ENCODE data around the gene GSE1.

Gene GSE1

GRCh38 chr16:85678016-85678415, 64.9 kb downstream of the GSE1 start:
- H3K9me3 Mint-ChIP-seq (ENCODE audit: low read depth) = no peaks in the 10 kb centered on the region
- H3K27ac Mint-ChIP-seq = no peak overlapping the region
- H3K4me3 Mint-ChIP-seq = no peak overlapping the region
- H3K36me3 Mint-ChIP-seq = no peaks in the 10 kb centered on the region
- peaks cover 5% of the 10 kb centered on the region for H3K4me1 Mint-ChIP-seq (ENCODE audit: low read depth)
- no peaks in the 10 kb centered on the region for H3K27me3 Mint-ChIP-seq

DNA sequence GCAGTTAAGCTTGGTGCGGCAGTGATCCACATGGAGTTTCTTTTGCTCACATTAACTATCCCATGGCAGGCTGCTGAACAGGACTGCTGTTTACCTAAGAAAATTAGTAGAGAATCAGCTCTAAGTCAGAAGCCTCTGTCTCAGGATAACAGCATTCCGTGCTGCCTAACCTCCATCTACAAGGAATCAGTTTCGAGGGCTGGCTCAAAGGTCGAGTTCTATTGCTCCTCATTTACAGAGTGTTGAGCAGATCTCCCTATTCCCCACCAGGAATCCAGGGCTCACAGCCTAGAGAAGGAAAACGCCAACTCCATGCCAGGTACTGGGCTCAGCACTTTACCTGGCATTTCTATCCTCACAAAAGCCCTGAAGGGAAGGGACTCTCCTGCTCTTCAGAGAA, 65.7 kb downstream of the GSE1 start:
- Mint-ChIP-seq H3K4me3 (no peak overlapping the region), H3K27me3 (no peaks in the 10 kb centered on the region), H3K36me3 (no peaks in the 10 kb centered on the region), H3K9me3 (ENCODE audit: low read depth) (no peaks in the 10 kb centered on the region), H3K27ac (no peak overlapping the region), H3K4me1 (ENCODE audit: low read depth) (peaks cover 5% of the 10 kb centered on the region)

GRCh38 chr16:85679870-85680269, 66.7 kb downstream of the GSE1 start:
- Mint-ChIP-seq H3K4me3 (no peak overlapping the region), H3K4me1 (ENCODE audit: low read depth) (peaks cover 5% of the 10 kb centered on the region), H3K27ac (peak overlapping the region; percentile 55), H3K9me3 (ENCODE audit: low read depth) (no peaks in the 10 kb centered on the region), H3K27me3 (no peaks in the 10 kb centered on the region), H3K36me3 (no peaks in the 10 kb centered on the region)

DNA sequence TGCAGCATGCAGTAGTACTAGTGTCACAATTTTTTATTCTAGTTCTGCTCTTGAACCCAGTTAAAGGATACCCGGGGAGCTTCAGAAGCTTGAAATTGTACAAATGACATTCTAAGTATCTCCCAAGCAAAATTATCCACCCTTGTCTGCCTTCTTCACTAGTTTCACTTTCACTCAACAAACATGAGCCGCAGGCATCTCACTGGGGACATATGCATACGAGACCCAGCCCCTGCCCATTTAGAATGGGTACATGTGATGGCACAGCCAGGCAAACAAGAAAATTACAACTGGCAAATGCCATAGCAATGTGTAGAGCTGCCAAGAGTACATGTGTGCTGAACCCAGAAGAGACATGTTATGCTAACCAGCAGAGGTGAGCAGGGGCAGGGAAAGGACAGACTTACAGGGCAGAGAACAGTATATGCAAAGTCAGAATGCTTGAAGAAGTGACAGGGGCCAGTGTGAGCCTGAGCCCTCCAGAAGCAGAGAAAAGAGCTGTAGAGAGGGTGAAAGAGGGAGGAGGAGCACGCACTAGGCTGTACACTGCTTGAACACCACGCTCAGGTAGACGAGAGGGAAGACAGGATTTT, 67.3 kb downstream of the GSE1 start:
- peaks cover 5% of the 10 kb centered on the region for H3K4me1 Mint-ChIP-seq (ENCODE audit: low read depth)
- H3K27me3 Mint-ChIP-seq = no peaks in the 10 kb centered on the region
- no peaks in the 10 kb centered on the region for H3K36me3 Mint-ChIP-seq
- no peak overlapping the region for H3K27ac Mint-ChIP-seq
- H3K9me3 Mint-ChIP-seq (ENCODE audit: low read depth) = no peaks in the 10 kb centered on the region
- H3K4me3 Mint-ChIP-seq = no peak overlapping the region

GRCh38 chr16:85681255-85681654, 68.1 kb downstream of the GSE1 start:
- no peak overlapping the region for H3K27ac Mint-ChIP-seq
- H3K27me3 Mint-ChIP-seq = no peaks in the 10 kb centered on the region
- H3K36me3 Mint-ChIP-seq = no peaks in the 10 kb centered on the region
- H3K4me1 Mint-ChIP-seq (ENCODE audit: low read depth) = peaks cover 3% of the 10 kb centered on the region
- H3K4me3 Mint-ChIP-seq = no peak overlapping the region
- H3K9me3 Mint-ChIP-seq (ENCODE audit: low read depth) = no peaks in the 10 kb centered on the region

DNA sequence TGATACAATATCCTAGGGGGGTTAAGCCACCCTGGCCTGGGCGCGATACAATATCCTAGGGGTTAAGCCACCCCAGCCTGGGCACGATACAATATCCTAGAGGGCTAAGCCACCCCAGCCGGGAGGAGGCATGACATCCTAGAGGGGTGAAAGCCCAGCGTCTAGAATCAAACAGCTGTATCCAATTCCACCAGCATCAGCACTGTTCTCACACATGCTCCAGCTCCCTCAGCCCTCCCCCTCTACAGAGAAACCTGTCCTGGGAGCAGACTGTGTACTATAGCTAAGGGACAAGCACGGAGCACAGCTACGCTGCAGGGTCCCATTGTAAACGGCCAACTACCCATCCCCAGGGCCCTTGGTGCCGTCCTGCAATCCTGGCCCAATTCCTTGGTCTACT, 69.4 kb downstream of the GSE1 start:
- no peak overlapping the region for H3K27ac Mint-ChIP-seq
- H3K36me3 Mint-ChIP-seq = peaks cover 5% of the 10 kb centered on the region
- H3K4me3 Mint-ChIP-seq = no peak overlapping the region
- no peaks in the 10 kb centered on the region for H3K27me3 Mint-ChIP-seq
- H3K4me1 Mint-ChIP-seq (ENCODE audit: low read depth) = peaks cover 11% of the 10 kb centered on the region
- no peaks in the 10 kb centered on the region for H3K9me3 Mint-ChIP-seq (ENCODE audit: low read depth)

- Mint-ChIP-seq H3K9me3 (ENCODE audit: low read depth) (no peaks in the 10 kb centered on the region), H3K27me3 (no peaks in the 10 kb centered on the region), H3K4me3 (no peak overlapping the region), H3K27ac (no peak overlapping the region), H3K36me3 (peaks cover 5% of the 10 kb centered on the region), H3K4me1 (ENCODE audit: low read depth) (peaks cover 11% of the 10 kb centered on the region)
Measured at GRCh38 chr16:85683363-85683762, 70.2 kb downstream of the GSE1 start.

DNA sequence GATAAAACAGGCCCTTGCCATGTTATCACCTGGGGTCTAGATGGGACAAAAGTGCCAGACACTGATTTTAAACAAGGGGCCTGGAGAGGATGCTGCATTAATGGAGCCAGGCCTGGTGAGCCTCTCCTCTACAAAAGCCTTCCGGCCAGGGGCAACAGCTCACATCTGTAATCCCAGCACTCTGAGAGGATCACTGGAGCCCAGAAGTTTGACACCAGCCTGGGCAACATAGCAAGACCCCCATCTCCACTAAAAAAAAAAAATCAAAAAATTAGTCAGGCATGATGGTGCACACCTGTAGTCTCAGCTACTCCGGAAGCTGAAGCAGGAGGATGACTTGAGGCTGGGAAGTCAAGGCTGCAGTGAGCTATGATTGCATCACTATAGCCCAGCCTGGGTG, 72.1 kb downstream of the GSE1 start:
- Mint-ChIP-seq H3K27me3 (no peaks in the 10 kb centered on the region), H3K27ac (no peak overlapping the region), H3K4me1 (ENCODE audit: low read depth) (peaks cover 13% of the 10 kb centered on the region), H3K4me3 (no peak overlapping the region), H3K9me3 (ENCODE audit: low read depth) (no peaks in the 10 kb centered on the region), H3K36me3 (peaks cover 5% of the 10 kb centered on the region)

GRCh38 chr16:85686912-85687591, 73.9 kb downstream of the GSE1 start:
- no peaks in the 10 kb centered on the region for H3K9me3 Mint-ChIP-seq (ENCODE audit: low read depth)
- H3K27ac Mint-ChIP-seq = no peak overlapping the region
- H3K36me3 Mint-ChIP-seq = peaks cover 5% of the 10 kb centered on the region
- peaks cover 3% of the 10 kb centered on the region for H3K27me3 Mint-ChIP-seq
- peaks cover 9% of the 10 kb centered on the region for H3K4me1 Mint-ChIP-seq (ENCODE audit: low read depth)
- H3K4me3 Mint-ChIP-seq = peak overlapping the region; percentile 88

- no peaks in the 10 kb centered on the region for H3K9me3 Mint-ChIP-seq (ENCODE audit: low read depth)
- peaks cover 9% of the 10 kb centered on the region for H3K4me1 Mint-ChIP-seq (ENCODE audit: low read depth)
- peaks cover 3% of the 10 kb centered on the region for H3K27me3 Mint-ChIP-seq
- peak overlapping the region; percentile 58 for H3K27ac Mint-ChIP-seq
- peaks cover 5% of the 10 kb centered on the region for H3K36me3 Mint-ChIP-seq
- H3K4me3 Mint-ChIP-seq = peak overlapping the region; percentile 88
Measured at GRCh38 chr16:85687651-85688471, 74.7 kb downstream of the GSE1 start.

DNA sequence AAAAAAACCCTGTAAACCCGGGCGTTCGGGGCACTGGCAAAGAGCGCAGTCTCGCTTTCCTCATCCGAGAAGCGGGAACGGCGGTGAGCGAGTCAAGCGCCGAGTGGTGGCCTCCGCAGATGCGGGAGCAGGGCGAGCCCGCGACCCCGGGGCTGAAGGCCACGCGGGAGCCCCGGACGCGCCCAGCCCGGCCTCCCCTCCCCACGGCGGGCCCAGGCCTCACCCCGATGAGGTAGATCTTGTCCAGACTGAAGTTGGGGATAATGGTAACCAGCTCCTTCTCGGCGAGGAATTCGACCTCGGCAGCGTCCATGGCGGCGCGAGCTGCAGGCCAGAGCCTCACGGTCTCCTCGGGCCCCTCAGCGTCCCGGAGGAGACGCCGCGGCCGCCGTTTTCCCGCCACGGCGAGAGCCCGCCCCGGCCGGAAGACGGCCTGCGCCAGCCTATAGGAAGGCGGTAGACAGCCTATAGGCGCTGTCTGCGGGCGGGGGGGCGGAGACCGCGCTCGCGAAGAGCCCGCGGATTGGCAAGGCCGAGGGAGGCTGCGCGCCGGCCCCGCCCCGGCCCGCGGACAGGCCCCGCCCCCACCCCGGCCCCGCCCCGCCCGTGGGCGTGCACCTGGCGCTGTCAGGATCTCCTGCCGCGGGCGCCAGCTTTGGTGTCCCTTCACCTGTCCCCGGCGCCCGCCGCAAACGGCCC, 75.6 kb downstream of the GSE1 start, which contains the start of gene GINS2:
Gene GINS2 (minus strand): TSS at position 369 of the 699 bp plus-strand sequence. CDS start 56 bp downstream, at position 313.
- Mint-ChIP-seq H3K27ac (peak within 1 kb of the TSS; percentile 61), H3K4me1 (ENCODE audit: low read depth) (peaks cover 9% of the 10 kb centered on the region), H3K9me3 (ENCODE audit: low read depth) (no peaks in the 10 kb centered on the region), H3K36me3 (peaks cover 5% of the 10 kb centered on the region), H3K27me3 (peaks cover 7% of the 10 kb centered on the region), H3K4me3 (peak within 1 kb of the TSS; percentile 88)

- H3K9me3 Mint-ChIP-seq (ENCODE audit: low read depth) = no peaks in the 10 kb centered on the region
- peaks cover 5% of the 10 kb centered on the region for H3K36me3 Mint-ChIP-seq
- H3K27me3 Mint-ChIP-seq = peaks cover 7% of the 10 kb centered on the region
- H3K4me1 Mint-ChIP-seq (ENCODE audit: low read depth) = peaks cover 9% of the 10 kb centered on the region
- H3K4me3 Mint-ChIP-seq = peak overlapping the region; percentile 67
- H3K27ac Mint-ChIP-seq = no peak overlapping the region
Measured at GRCh38 chr16:85689285-85689949, 76.3 kb downstream of the GSE1 start.

- H3K4me3 Mint-ChIP-seq = peak overlapping the region; percentile 40
Measured at GRCh38 chr16:85689950-85690320, 76.8 kb downstream of the GSE1 start.

GRCh38 chr16:85690469-85691064, 77.4 kb downstream of the GSE1 start:
- Mint-ChIP-seq H3K27ac (no peak overlapping the region), H3K4me1 (ENCODE audit: low read depth) (peaks cover 9% of the 10 kb centered on the region), H3K4me3 (no peak overlapping the region), H3K27me3 (peaks cover 7% of the 10 kb centered on the region), H3K36me3 (peaks cover 5% of the 10 kb centered on the region), H3K9me3 (ENCODE audit: low read depth) (no peaks in the 10 kb centered on the region)

More at GRCh38 chr16:85689950-85690320, 76.8 kb downstream of the GSE1 start:
- no peaks in the 10 kb centered on the region for H3K9me3 Mint-ChIP-seq (ENCODE audit: low read depth)
- peaks cover 5% of the 10 kb centered on the region for H3K36me3 Mint-ChIP-seq
- H3K27ac Mint-ChIP-seq = no peak overlapping the region
- peaks cover 7% of the 10 kb centered on the region for H3K27me3 Mint-ChIP-seq
- H3K4me1 Mint-ChIP-seq (ENCODE audit: low read depth) = peaks cover 9% of the 10 kb centered on the region
